ENCODE results near the gene LUZP2. TPM values are rescaled to one million over a fixed set of nuclear protein-coding genes. Genes with fewer than 3 reads are reported as not detected.

Gene LUZP2
- total RNA-seq, 2 donors from 2014 or later = not detected

DNA sequence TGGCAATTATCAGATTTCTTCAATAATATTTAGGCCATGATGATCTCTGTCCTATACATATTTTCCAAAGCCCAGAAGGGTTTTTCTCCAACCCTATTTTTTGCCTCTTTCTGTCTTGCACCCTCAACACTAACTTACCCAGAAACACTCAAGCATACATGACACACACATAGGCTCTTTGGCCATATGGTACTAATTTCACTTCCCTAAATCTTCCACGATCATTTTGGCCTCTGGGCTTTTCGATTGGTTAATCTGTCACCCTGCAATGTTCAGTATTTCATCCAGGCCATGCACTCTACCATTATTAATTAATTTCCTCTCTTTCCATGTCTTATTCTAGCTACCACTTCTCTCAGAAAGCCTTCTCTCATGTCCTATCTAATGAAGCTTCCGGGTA is 59.8 kb downstream of the LUZP2 start:
- DNase-seq = no peak

GRCh38 chr11:24559315-24559714 is 62.5 kb downstream of the LUZP2 start:
- no peak for DNase-seq
- no peak for ATAC-seq
- intact Hi-C loops (cut with DNase I) = no loop called here

More for the DNA sequence above, 59.8 kb downstream of the LUZP2 start:
- intact Hi-C loops (cut with DNase I) = no loop called here
- no peak for ATAC-seq

- intact Hi-C loops (cut with DNase I) = no loop called here
- ATAC-seq (no peak), DNase-seq (no peak)
Measured at GRCh38 chr11:24560324-24560723, 63.5 kb downstream of the LUZP2 start.

DNA sequence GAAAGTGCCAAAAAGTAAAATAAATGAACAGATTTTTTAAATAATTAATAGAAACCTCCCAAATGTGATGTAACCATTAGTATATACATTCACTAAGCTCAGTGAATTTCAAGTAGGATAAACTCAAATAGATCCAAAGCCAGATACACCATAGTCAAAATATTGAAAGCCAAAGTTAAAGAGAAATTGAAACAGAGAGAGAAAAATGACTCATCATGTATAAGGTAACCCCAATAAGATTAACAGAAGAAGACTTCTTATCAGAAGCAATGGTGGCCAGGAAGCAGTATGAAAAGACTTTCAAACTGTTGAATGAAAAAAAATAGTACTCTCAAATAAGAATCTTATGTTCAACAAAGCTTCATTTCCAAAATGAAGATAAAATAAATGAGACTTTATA is 70.5 kb downstream of the LUZP2 start:
- DNase-seq (no peak), ATAC-seq (no peak)
- intact Hi-C loops (cut with DNase I) = no loop called here

DNA sequence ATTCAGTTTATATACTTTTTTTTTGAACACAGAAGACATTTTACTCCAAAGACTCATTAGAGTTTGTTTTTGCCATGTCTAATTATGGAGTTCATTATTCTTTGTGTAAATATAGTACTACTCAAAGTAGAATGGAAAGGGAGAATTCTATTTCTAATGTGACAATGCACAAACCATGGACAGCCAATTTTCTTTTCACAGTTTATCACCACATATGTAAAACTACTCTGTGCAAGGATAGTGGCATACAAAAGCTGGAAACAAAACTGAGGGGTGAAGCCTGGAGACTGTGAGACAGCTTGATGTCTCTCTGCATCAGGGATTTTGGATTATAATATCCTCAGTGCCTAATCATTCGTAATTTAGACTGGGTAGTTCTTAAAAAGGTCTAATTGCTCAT is 75.5 kb downstream of the LUZP2 start:
- intact Hi-C loops (cut with DNase I) = no loop called here
- no peak for DNase-seq
- no peak for ATAC-seq

DNA sequence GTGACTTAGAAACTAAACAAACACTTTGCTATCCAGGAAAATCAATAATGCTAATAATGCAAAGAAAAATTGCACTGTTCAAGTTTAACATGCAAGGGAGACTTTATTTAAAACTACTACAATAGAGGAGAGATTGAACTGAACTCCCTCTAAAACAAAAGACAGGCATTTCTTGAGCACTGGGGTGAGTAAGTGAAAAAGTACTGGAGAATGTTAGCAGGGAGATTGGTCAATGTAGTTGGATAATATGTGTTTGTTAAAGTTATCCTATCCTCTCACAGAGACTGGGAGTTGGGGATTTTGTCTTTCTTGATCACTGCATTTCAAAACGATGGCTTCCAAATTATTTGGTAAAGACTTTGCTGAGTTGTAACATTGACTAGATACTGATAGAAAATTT is 77.6 kb downstream of the LUZP2 start:
- DNase-seq (no peak), ATAC-seq (no peak)
- intact Hi-C loops (cut with DNase I) = no loop called here

DNA sequence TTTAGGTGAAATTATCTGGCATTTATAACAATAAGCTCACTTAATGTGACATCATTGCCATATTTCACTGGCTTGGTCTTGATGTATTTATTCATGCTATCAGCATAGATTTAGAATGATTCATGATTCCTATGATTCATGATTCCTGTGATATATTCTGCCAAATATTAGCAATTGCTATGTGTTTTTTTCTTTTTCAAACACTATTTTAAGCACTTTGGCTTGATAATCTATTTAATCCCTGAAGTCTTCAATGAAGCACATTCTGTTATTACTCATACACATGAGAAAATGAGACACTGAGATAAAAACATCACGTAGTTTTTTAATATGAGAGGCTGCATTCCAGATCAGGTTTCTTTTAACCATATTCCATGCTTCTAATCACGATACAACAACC is 78.5 kb downstream of the LUZP2 start:
- intact Hi-C loops (cut with DNase I) = no loop called here
- ATAC-seq (no peak), DNase-seq (no peak)

- DNase-seq (no peak), ATAC-seq (no peak)
- intact Hi-C loops (cut with DNase I) = no loop called here
Measured at GRCh38 chr11:24585192-24585591, 88.3 kb downstream of the LUZP2 start.

GRCh38 chr11:24587635-24588034 is 90.8 kb downstream of the LUZP2 start:
- DNase-seq (no peak), ATAC-seq (no peak)
- intact Hi-C loops (cut with DNase I) = no loop called here

GRCh38 chr11:24588081-24588480 is 91.2 kb downstream of the LUZP2 start:
- DNase-seq (no peak), ATAC-seq (no peak)
- intact Hi-C loops (cut with DNase I) = no loop called here

DNA sequence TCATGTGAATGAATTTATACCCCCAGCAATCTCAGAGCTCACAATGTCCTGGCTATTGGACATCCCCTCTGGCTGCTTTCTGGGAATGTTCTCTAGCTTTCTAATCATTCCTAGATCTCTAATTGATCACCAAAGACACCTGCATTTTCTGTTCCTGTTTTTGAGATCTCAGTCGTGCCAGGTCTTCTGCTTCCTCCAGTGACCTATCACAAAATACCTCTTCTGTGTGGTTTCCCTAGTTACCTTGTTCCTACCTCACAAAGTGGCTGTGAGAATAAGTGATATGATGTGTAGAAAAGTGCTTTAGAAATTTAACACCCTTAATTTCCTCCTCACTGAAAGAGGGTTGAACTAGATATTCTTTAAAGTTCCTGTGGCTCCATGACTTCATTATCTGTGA is 92.2 kb downstream of the LUZP2 start:
- ATAC-seq = no peak
- intact Hi-C loops (cut with DNase I) = no loop called here
- DNase-seq = no peak

DNA sequence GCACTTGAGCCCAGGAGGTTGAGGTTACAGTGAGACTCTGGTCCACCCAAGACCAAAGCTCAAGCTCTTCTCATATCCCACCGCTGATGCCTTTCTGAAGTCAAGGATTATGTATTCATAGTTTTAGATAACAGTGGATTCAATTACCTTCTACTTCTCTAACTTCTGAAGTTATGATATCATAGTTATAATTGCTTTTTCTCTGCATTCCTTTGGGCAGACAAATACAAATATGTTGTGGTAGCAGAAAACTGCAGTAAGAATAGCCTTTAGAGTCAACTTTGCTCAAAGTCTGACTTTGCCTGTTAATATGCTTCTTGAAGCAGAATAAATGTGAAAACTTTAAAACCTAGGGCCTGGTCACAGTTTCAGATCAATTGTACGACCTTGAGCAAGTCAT is 94.4 kb downstream of the LUZP2 start:
- DNase-seq (no peak), ATAC-seq (no peak)
- intact Hi-C loops (cut with DNase I) = no loop called here

DNA sequence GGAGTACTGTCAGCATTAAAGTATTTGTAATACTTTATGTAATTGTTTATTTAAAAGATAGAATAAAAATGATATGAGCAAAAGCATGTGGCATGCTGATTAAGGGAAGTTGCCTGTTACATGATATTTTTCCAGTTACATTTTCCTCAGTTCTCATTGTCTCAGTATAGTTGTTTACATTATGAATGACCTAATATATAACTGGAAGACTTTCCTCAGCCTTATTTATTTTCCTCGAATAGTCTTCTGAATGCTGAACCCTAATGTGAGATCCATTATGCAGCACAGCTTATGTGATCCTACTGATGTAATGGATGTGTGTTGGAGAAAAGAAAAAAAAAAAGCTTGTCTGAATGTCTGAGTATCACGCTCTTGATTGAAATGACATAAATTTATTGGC is 95.5 kb downstream of the LUZP2 start:
- intact Hi-C loops (cut with DNase I) = no loop called here
- DNase-seq (no peak), ATAC-seq (no peak)

DNA sequence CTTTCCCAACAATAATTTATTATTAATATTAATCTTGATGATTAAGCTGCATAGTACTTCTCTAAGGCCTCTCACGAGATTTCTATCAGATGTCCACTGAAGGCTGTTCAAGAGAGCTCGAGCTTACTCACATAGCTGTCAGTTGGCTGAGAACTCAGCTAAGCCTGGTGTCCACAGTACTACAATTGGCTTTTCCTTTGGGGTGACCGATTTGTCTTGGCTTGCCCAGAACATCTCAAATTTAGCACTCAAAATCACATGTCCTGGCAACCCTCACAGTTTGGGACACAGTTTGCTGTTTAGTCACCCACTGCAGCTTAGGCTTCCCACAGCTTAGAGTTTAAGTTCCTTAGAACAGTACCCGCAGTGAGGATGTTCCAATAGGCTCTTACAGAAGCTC is 96.5 kb downstream of the LUZP2 start:
- no peak for DNase-seq
- intact Hi-C loops (cut with DNase I) = no loop called here
- no peak for ATAC-seq

DNA sequence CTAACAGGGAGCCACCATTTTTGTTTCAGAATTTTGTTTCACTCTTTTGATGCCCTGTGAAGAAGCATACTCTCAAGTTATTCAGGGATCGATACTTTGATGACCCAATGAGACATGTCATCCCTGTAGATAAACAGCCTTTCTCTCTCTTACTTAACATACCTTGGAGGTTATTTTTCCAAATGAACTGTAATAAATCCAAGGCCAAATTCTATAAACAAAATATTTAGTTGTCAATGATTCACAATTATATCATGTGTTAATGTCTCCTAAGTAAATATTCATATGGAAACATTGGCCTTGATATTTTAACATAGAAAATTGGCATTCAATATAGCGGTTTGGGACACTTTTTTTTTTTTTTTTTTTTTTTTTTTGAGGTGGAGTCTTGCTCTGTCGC is 97.5 kb downstream of the LUZP2 start:
- DNase-seq (no peak), ATAC-seq (no peak)
- intact Hi-C loops (cut with DNase I) = no loop called here

GRCh38 chr11:24598641-24599040 is 101.8 kb downstream of the LUZP2 start:
- ATAC-seq = no peak
- intact Hi-C loops (cut with DNase I) = no loop called here
- no peak for DNase-seq

GRCh38 chr11:24609192-24610119 is 112.6 kb downstream of the LUZP2 start:
- intact Hi-C loops (cut with DNase I) = no loop called here
- DNase-seq (no peak), ATAC-seq (no peak)

GRCh38 chr11:24615451-24616160 is 118.8 kb downstream of the LUZP2 start:
- ATAC-seq = no peak
- intact Hi-C loops (cut with DNase I) = no loop called here

DNA sequence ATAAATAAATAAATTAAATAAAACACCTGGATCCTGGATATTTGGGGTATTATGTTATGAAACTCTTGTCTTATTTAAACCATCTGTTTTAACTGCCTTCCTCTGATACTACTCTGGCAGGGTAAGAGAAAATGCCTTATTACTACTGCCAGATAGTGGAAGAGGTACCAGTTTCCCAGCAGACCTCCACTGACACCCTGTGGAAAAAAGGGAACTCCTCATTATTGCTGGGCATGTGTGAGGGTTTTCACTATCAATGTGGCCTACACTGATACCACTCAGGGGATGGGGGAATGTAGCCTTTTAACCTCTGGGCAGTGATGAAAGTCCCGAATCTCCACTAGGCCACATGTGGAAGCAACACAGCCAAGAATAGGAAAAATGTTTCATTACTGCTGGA is 121.0 kb downstream of the LUZP2 start:
- ATAC-seq (no peak), DNase-seq (no peak)
- intact Hi-C loops (cut with DNase I) = no loop called here

More at GRCh38 chr11:24615451-24616160, 118.8 kb downstream of the LUZP2 start:
- DNase-seq = no peak

DNA sequence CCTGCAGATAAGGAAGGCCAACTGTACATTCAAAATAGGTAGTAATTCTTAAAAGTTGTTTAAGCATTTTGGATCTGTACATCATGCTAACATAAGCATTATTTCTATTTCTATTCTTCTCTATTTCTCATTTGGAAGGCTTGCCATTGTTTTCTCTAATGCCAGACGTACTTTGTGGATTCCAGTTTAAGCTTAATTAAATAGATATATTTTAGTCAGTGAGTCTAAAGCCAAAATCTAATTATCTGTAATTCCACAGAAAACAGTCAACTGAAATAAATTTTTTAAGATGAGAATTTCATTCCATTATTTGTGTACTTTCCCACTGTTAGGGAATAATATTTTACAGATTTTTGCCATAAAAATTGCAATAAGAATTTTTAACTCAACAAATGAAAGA is 123.0 kb downstream of the LUZP2 start:
- ATAC-seq (no peak), DNase-seq (no peak)
- intact Hi-C loops (cut with DNase I) = no loop called here

DNA sequence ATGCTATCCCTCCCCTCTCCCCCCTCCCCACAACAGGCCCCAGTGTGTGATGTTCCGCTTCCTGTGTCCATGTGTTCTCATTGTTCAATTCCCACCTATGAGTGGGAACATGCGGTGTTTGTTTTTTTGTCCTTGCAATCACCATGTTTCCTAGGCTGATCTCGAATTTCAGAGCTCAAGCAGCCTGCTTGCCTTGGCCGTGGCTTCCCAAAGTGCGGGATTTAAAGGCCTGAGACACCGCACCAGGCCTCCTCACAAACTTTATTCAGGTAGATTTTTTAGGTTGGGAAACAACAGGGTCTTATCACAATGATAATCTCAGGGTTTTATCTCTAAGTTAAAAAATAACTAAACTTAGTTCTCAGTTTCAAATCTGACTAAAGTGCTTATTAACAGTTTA is 125.4 kb downstream of the LUZP2 start:
- ATAC-seq = no peak
- intact Hi-C loops (cut with DNase I) = no loop called here
- DNase-seq = no peak

Data from left cardiac atrium (tissue), 4 donors.